ENCODE results near the gene GABBR2.

DNA sequence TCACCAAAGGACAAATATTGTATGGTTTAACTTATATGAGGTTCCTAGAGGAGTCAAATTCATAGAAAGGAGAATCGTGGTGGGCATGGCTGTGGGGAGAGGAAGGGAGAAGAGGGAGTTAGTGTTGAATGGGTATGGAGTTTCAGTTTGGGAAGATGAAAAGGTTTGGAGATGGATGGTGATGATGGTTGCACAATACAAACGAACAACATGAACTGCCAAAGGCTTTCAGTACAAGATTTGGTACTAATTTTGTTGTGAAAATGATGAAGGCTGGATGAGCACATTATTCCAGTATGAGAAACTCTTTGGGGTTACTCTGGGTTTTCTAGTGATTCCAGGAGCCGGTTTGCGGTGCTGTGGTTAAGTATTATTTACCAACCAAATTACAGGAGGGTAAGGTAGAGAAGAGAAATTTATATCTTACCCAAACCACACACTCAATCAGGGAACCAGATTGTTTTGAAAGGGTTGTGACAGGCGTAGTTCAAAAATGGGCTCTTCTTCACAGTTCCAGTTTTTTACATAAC lies 341.3 kb downstream of the GABBR2 start:
- TF ChIP-seq EZH2 (IDR thresholded peaks at IDR 0.05; ENCODE audit: borderline replicate concordance, low read length), result no peak
- no peak for TF ChIP-seq CTCF (conservative IDR thresholded peaks at IDR 0.05 in 1 of 2, IDR thresholded peaks at IDR 0.05 in 1 of 2; ENCODE audit: extremely low read depth in 1 of 2, insufficient read depth in 1 of 2, low read depth in 1 of 2, low read length in 2 of 2)

Data from mammary epithelial cell (primary cell).